ENCODE measurements around the gene TRIM65.

The TRIM65 gene

DNA sequence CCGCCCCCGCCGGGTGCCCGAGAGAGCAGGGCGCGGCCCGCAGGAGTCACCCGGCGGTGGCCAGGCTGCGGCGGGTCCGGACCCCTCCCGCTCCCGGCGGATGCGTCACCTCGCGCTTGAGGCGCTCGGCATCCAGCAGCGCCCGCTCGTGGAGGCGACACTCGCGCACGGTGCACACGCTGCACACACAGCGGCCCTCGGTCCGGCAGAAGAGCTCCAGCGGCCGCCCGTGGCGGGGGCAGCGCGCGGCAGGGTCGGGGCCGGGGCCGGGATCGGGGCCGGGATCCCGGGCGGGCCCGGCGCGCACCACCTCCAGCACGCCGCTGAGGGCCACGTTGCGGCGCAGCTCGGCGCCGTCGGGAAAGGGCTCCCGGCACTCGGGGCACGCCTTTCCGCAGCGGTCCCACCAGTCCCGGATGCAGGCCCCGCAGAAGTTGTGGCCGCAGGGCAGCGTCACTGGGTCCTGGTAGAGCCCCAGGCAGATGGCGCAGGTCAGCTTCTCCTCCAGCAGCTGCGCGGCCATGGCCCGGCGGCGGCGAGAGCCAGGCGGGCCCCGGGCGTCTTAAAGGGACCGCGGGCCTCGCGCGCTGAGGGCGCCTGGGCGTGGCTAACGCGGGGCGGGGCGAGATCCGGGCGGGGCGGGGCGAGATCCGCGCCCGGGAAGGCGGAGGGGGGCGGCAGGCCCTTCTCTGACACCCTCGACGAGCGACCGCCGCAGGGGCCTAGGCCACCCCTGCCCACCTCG lies at the start of gene TRIM65:
TRIM65 (minus strand) TSS at position 537 of the 745 bp plus-strand sequence; CDS start at position 523, 14 bp downstream.
- DNase-seq (ENCODE audit: low read depth), result peak; percentile 75

- no peak for DNase-seq (ENCODE audit: low read depth)
Observed at GRCh38 chr17:75945211-75945610, 48.5 kb upstream of the TRIM65 start.

- no peak for DNase-seq (ENCODE audit: low read depth)
Observed at GRCh38 chr17:75943491-75943890, 46.7 kb upstream of the TRIM65 start.

DNA sequence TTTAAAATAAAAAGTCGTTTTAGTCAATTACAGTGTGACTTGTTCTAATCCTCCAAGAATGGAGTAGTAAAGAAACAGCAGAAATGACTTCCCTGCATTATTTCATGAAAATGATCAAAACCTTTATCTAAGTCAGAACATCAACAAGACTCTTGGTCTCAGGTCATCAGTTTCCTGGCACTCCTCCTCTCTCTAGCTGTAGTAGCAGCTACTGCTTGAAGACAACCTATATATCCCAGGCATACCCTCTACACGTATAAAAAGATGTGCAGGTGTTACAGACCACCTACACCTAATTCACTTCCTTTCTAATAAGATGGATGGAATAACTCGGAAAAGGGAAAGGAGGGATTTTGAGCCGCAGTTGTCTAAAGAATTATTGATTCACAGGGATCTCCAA lies 45.7 kb upstream of the TRIM65 start:
- DNase-seq (ENCODE audit: low read depth), result no peak

DNA sequence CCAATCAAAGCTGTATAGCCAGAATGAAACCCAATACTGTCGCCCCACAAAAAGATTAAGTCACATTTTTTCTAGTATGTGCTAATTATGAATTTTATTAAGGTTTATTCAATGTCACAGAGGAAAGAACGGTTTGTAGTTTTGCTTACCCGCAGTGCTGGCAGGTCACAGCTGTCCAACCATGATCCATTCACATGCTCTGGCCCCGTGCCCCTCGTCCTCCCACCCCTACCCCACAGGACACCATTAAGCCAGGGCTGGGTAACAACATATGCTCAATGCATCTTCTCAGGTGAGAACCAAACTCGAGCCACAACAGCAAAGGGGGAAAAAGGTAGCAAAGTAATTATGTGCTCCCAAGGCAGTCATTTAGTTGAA lies 44.7 kb upstream of the TRIM65 start:
- DNase-seq (ENCODE audit: low read depth), result no peak

GRCh38 chr17:75940727-75941441 lies 44.1 kb upstream of the TRIM65 start, which contains the start of gene FBF1:
FBF1 (minus strand) TSS chr17:75941042; CDS start chr17:75938149, 2,893 bp downstream.
- peak; percentile 95 for DNase-seq (ENCODE audit: low read depth)

GRCh38 chr17:75937652-75938051 lies 40.9 kb upstream of the TRIM65 start:
- DNase-seq (ENCODE audit: low read depth), result no peak

GRCh38 chr17:75933808-75934207 lies 37.1 kb upstream of the TRIM65 start:
- DNase-seq (ENCODE audit: low read depth), result no peak

DNA sequence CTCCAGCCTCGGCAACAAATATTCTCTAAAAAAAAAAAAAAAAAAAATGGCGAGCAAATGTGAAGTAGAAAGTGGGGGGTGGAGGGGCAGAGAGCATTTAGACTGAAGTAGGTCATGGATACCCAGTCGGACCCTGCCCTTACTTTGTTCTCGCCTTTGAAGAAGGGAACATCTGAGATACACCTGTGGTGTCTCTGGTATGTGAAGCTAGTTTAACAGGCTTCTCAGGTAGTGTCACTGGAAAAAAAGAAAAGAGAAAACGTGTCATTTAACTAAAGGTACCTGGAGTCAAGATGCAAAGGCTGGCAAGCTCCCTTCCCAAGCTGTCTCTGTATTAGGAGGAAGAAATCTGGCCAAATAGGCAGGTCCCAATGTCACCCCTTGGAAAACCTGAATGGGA lies 36.1 kb upstream of the TRIM65 start:
- no peak for DNase-seq (ENCODE audit: low read depth)

DNA sequence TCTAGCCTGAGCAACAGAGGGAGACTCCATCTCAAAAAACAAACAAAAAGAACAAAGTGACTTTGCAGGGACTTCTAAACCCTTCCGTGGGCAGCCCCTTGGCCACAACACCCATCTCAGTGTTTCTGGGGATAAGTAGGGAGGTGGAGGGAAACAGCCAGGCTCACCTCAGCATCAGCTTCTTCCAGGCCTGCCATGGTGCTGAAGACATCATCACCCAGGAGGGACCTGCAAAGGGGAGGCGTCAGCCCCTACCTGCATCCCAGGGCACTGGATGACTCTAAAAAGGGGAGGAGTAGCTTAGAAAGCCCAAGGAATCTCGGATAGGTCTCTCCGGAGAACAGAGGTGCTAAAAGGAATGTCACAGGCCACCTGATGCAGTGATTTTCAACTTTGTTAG lies 34.3 kb upstream of the TRIM65 start:
- no peak for DNase-seq (ENCODE audit: low read depth)

GRCh38 chr17:75927286-75927922 lies 30.7 kb upstream of the TRIM65 start:
- DNase-seq (ENCODE audit: low read depth), result peak; percentile 8

- no peak for DNase-seq (ENCODE audit: low read depth)
Observed at GRCh38 chr17:75926456-75926855, 29.7 kb upstream of the TRIM65 start.

GRCh38 chr17:75925912-75926311 lies 29.2 kb upstream of the TRIM65 start:
- DNase-seq (ENCODE audit: low read depth), result no peak

GRCh38 chr17:75925103-75925502 lies 28.4 kb upstream of the TRIM65 start:
- no peak for DNase-seq (ENCODE audit: low read depth)

GRCh38 chr17:75922963-75923874 lies 26.5 kb upstream of the TRIM65 start:
- DNase-seq (ENCODE audit: low read depth), result no peak

- no peak for DNase-seq (ENCODE audit: low read depth)
Observed at GRCh38 chr17:75922173-75922961, 25.6 kb upstream of the TRIM65 start.

DNA sequence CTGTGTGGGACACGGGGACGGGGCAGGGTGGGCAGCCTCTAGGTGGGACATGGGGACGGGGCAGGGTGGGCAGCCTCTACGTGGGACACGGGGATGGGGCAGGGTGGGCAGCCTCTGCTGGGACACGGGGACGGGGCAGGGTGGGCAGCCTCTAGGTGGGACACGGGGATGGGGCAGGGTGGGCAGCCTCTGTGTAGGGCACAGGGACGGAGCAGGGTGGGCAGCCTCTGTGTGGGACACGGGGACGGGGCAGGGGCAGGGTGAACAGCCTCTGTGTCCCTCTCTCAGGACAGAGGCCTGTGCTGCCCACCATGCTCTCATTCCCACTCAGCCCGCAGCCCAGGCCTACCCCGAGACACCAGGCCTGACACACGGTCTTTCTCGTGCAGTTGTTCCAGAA lies 24.8 kb upstream of the TRIM65 start:
- DNase-seq (ENCODE audit: low read depth), result no peak

DNA sequence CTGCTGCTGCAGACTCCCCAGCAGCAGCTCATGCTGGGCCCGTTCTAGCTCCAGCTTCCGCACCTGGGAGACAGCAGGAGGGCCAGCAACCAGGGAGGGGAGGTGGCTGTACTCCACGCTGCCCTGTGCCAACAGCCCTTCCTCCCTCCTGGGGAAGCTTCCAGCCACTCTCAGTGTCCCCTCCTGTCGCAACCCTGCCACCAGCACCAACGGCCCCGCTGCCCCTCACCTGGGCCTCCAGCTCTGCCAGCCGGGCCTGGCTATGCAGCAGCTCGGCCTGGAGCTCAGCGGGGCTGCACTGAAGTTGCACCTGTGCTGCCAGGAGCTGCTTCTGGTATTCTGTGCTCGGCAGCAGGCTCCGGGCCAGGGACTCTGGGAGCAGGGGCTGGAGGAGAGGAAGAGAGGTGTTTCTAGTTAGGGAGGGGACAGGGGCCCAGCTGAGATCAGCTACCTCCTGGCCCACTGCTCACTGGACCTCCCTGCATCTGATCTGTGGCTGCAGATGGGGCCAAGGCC lies 23.4 kb upstream of the TRIM65 start:
- DNase-seq (ENCODE audit: low read depth), result no peak

DNA sequence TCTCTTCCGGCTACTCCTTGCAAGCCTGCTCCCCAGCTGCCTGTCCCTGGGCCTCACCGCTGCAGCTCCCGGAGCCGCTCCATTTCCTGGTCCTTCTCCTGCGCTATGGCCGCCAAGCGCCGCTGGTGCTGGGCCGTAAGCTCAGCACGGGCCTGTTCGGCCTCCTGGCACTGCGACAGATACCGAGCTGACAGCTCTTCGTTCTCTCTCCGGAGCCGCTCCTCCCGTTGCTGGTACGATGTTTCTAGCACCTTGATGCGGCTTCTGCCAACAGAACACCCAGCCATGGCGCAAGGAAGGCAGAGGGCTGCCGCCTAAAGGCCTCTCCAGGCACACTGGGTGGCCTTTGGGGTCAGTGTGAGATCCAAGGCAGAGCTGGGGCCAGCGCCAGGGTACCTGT lies 22.9 kb upstream of the TRIM65 start:
- no peak for DNase-seq (ENCODE audit: low read depth)

GRCh38 chr17:75917917-75918445 lies 21.2 kb upstream of the TRIM65 start:
- DNase-seq (ENCODE audit: low read depth), result no peak

Data from iris pigment epithelial cell (primary cell).